Fibroblast of the conjunctiva (primary cell): Measurements from ENCODE around the gene ADCY7.
"Not testable (repeated sequence)": the region's sequence is repeated elsewhere in the genome, so short reads cannot be mapped to it uniquely, and the experiment has no call there.

Experiments used
- DNase-seq: peaks from one replicate; pipeline ENCODE4 v3.0.0-alpha.2; 2010; ENCODE audit warnings: low read depth

ADCY7 gene

GRCh38 chr16:50338371-50339231 lies 72.2 kb downstream of the ADCY7 start:
- no peak for DNase-seq

- DNase-seq: peak; percentile 56
Measured at GRCh38 chr16:50340578-50340977, 74.2 kb downstream of the ADCY7 start.

GRCh38 chr16:50343566-50343965 lies 77.2 kb downstream of the ADCY7 start:
- DNase-seq: not testable (repeated sequence)

GRCh38 chr16:50345210-50345609 lies 78.9 kb downstream of the ADCY7 start:
- not testable (repeated sequence) for DNase-seq

GRCh38 chr16:50351116-50351515 lies 84.8 kb downstream of the ADCY7 start:
- DNase-seq: no peak

- no peak for DNase-seq
Measured at GRCh38 chr16:50351952-50352351, 85.6 kb downstream of the ADCY7 start.

- DNase-seq: no peak
Measured at GRCh38 chr16:50354082-50354481, 87.7 kb downstream of the ADCY7 start.

GRCh38 chr16:50354629-50355456 lies 88.5 kb downstream of the ADCY7 start:
- DNase-seq: no peak

GRCh38 chr16:50359626-50360025 lies 93.3 kb downstream of the ADCY7 start:
- DNase-seq: no peak

GRCh38 chr16:50360033-50360778 lies 93.9 kb downstream of the ADCY7 start:
- DNase-seq: peak; percentile 47

GRCh38 chr16:50360779-50361178 lies 94.4 kb downstream of the ADCY7 start:
- DNase-seq: no peak

- no peak for DNase-seq
Measured at GRCh38 chr16:50363656-50364055, 97.3 kb downstream of the ADCY7 start.

GRCh38 chr16:50365791-50366575 lies 99.6 kb downstream of the ADCY7 start:
- DNase-seq: no peak
